ENCODE results near the gene CREB3L1.

The CREB3L1 gene

GRCh38 chr11:46346886-46347636 lies 69.6 kb downstream of the CREB3L1 start, which contains the start of gene DGKZ:
Gene DGKZ (plus strand): TSS chr11:46347463. CDS start chr11:46347660, 197 bp downstream.
- peak; percentile 78 for DNase-seq (ENCODE audit: low read depth)

- no peak for DNase-seq (ENCODE audit: low read depth)
These were observed 70.3 kb downstream of the CREB3L1 start for GRCh38 chr11:46347637-46348311.

GRCh38 chr11:46348566-46349401 lies 71.3 kb downstream of the CREB3L1 start:
- no peak for DNase-seq (ENCODE audit: low read depth)

GRCh38 chr11:46350695-46351094 lies 73.2 kb downstream of the CREB3L1 start:
- no peak for DNase-seq (ENCODE audit: low read depth)

GRCh38 chr11:46351148-46351547 lies 73.7 kb downstream of the CREB3L1 start:
- DNase-seq (ENCODE audit: low read depth) = no peak

- no peak for DNase-seq (ENCODE audit: low read depth)
These were observed 74.1 kb downstream of the CREB3L1 start for GRCh38 chr11:46351606-46352005.

GRCh38 chr11:46352063-46352841 lies 74.8 kb downstream of the CREB3L1 start:
- no peak for DNase-seq (ENCODE audit: low read depth)

GRCh38 chr11:46353698-46354097 lies 76.2 kb downstream of the CREB3L1 start:
- DNase-seq (ENCODE audit: low read depth) = no peak

- DNase-seq (ENCODE audit: low read depth) = peak; percentile 42
These were observed 79.5 kb downstream of the CREB3L1 start for GRCh38 chr11:46356924-46357482.

- no peak for DNase-seq (ENCODE audit: low read depth)
These were observed 80.0 kb downstream of the CREB3L1 start for GRCh38 chr11:46357483-46357936.

- DNase-seq (ENCODE audit: low read depth) = peak; percentile 58
These were observed 82.5 kb downstream of the CREB3L1 start for GRCh38 chr11:46359953-46360352.

GRCh38 chr11:46360878-46361277 lies 83.4 kb downstream of the CREB3L1 start:
- DNase-seq (ENCODE audit: low read depth) = no peak

GRCh38 chr11:46361283-46362155 lies 84.1 kb downstream of the CREB3L1 start:
- no peak for DNase-seq (ENCODE audit: low read depth)

GRCh38 chr11:46362156-46363030 lies 84.9 kb downstream of the CREB3L1 start:
- DNase-seq (ENCODE audit: low read depth) = no peak

- peak; percentile 61 for DNase-seq (ENCODE audit: low read depth)
These were observed 85.6 kb downstream of the CREB3L1 start for GRCh38 chr11:46363031-46363407.

GRCh38 chr11:46363455-46364005 lies 86.1 kb downstream of the CREB3L1 start:
- peak; percentile 67 for DNase-seq (ENCODE audit: low read depth)

GRCh38 chr11:46364056-46364455 lies 86.6 kb downstream of the CREB3L1 start:
- no peak for DNase-seq (ENCODE audit: low read depth)

GRCh38 chr11:46364791-46365190 lies 87.3 kb downstream of the CREB3L1 start:
- no peak for DNase-seq (ENCODE audit: low read depth)

GRCh38 chr11:46366260-46366659 lies 88.8 kb downstream of the CREB3L1 start:
- DNase-seq (ENCODE audit: low read depth) = no peak
